ENCODE data around the gene S1PR1.
A peak's percentile ranks its signal among the peaks of the same experiment; 100 is the strongest.
"Not testable (repeated sequence)": the region's sequence is repeated elsewhere in the genome, so short reads cannot be mapped to it uniquely, and the experiment has no call there.

S1PR1 gene

GRCh38 chr1:101206139-101206538, 30.7 kb upstream of the S1PR1 start:
- ATAC-seq: peak; percentile 40
- peaks cover 13% of the 10 kb centered on the region for H3K4me1 Mint-ChIP-seq
- DNase-seq; H3K36me3 Mint-ChIP-seq (ENCODE audit: low read depth); H3K27me3 Mint-ChIP-seq; H3K4me3 Mint-ChIP-seq; H3K9me3 Mint-ChIP-seq: not testable (repeated sequence)
- H3K27ac Mint-ChIP-seq: peak overlapping the region; percentile 71

GRCh38 chr1:101207271-101207670, 29.5 kb upstream of the S1PR1 start:
- not testable (repeated sequence) for H3K4me3 Mint-ChIP-seq; H3K9me3 Mint-ChIP-seq; H3K27ac Mint-ChIP-seq; H3K36me3 Mint-ChIP-seq (ENCODE audit: low read depth); DNase-seq; H3K27me3 Mint-ChIP-seq; ATAC-seq
- peaks cover 13% of the 10 kb centered on the region for H3K4me1 Mint-ChIP-seq

GRCh38 chr1:101207891-101208290, 28.9 kb upstream of the S1PR1 start:
- DNase-seq (no peak), ATAC-seq (no peak)
- Mint-ChIP-seq H3K4me3 (no peak overlapping the region), H3K27me3 (no peaks in the 10 kb centered on the region), H3K4me1 (peaks cover 13% of the 10 kb centered on the region), H3K27ac (no peak overlapping the region), H3K36me3 (ENCODE audit: low read depth) (no peaks in the 10 kb centered on the region), H3K9me3 (no peaks in the 10 kb centered on the region)

DNA sequence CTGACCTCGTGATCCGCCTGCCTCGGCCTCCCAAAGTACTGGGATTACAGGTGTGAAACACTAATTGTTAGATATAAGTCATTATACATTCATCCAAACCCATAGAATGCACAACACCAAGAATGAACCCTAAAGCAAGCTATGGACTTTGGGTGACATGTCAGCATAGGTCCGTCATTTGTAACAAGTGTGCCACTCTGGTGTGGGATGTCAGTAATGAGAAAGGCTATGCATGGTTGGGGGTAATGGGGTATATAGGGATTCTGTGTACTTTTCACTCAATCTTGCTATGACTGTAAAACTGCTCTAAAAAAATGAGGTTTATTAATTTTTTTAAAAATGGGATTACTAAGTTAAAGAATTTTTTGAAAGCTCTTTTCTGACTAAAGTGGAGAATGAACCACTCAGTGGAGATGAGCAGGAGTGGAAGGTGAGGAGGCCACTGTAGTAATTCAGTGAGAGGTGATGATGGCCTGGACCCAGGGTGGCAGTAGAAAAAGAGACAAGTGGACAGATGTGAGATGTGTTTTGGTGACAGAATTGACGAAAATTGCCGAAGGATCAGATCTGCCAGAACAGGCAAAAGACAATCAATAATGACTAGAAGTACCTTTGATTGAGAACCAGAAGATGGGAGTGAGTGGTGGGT, 21.3 kb upstream of the S1PR1 start:
- Mint-ChIP-seq H3K4me1 (peaks cover 11% of the 10 kb centered on the region), H3K36me3 (ENCODE audit: low read depth) (peaks cover 2% of the 10 kb centered on the region), H3K27ac (no peak overlapping the region), H3K4me3 (no peak overlapping the region), H3K27me3 (no peaks in the 10 kb centered on the region), H3K9me3 (peaks cover 3% of the 10 kb centered on the region)
- ATAC-seq: no peak
- no peak for DNase-seq

DNA sequence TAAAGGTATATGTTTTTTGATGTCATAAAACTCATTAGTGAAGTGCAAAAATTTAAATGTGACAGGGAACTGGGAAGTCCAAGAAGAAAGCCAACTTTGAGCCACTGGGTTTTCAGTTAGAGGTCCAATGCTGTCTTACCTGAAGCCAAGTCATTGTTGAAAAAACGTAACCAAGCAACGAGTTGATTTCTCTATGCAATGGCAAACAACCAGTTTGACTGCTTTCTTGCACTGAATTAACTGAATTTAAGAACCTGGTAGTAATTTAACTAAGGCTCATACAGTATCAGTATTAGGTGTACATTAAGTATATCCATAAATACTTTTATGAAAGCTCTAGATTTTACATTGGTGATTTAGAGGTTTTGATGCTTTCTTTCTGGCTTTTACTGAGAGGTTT, 20.2 kb upstream of the S1PR1 start:
- DNase-seq (no peak), ATAC-seq (no peak)
- Mint-ChIP-seq H3K9me3 (peaks cover 3% of the 10 kb centered on the region), H3K27ac (no peak overlapping the region), H3K27me3 (no peaks in the 10 kb centered on the region), H3K4me1 (peaks cover 21% of the 10 kb centered on the region), H3K4me3 (no peak overlapping the region), H3K36me3 (ENCODE audit: low read depth) (peaks cover 2% of the 10 kb centered on the region)

GRCh38 chr1:101217148-101217547, 19.7 kb upstream of the S1PR1 start:
- no peak for DNase-seq
- Mint-ChIP-seq H3K36me3 (ENCODE audit: low read depth) (peaks cover 2% of the 10 kb centered on the region), H3K27me3 (no peaks in the 10 kb centered on the region), H3K4me3 (no peak overlapping the region), H3K27ac (peak overlapping the region; percentile 2), H3K4me1 (peaks cover 26% of the 10 kb centered on the region), H3K9me3 (peaks cover 3% of the 10 kb centered on the region)
- ATAC-seq: no peak

- not testable (repeated sequence) for H3K36me3 Mint-ChIP-seq (ENCODE audit: low read depth); DNase-seq; ATAC-seq; H3K4me3 Mint-ChIP-seq; H3K27ac Mint-ChIP-seq; H3K9me3 Mint-ChIP-seq; H3K27me3 Mint-ChIP-seq
- H3K4me1 Mint-ChIP-seq: peaks cover 30% of the 10 kb centered on the region
Measured at GRCh38 chr1:101218968-101219367, 17.9 kb upstream of the S1PR1 start.

DNA sequence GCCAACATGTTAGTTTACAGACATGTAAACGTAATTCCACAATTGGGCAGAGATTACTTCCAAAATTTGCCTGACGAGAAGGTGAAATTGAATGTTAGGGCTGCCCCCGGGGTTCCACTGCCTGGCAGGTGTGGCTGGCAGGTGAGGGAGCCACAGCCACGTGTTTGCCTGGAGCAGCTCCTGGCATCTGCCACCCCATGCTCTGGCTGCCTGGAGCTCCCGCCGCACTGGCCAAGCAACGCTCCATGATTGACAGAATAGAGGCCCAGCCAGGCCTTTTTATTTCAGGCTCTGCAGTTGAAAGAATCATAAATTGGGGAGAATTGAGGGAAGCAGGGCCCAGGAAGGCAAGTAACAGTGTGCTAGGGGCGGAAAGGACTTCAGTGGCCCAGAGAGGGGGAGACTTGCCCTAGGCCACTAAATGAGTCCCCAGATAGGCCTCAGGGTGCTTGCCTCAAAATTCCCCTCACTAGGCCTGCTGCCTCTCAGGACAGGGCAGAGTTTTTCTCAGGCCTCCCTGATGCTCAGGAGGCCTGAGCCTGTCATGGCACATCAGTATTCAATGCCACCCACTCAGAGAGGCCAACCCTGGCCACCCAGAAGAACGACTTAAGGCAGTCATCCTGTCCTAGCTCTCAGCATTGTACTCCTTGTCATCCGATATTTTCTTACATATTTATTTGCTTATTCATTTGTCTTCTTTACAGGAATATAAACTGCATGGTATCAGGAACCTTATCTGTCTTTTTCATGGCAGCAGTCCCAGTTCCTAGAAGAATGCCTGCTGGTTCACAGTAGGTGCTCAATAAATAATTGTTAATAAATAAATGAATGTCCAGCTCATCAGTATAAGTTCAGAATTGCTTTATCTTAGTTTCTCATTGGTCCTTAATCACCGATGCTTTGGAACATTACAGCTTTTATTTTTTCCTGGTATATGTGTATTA, 16.6 kb upstream of the S1PR1 start:
- no peak for DNase-seq
- no peaks in the 10 kb centered on the region for H3K36me3 Mint-ChIP-seq (ENCODE audit: low read depth)
- no peak for ATAC-seq
- H3K27me3 Mint-ChIP-seq: no peaks in the 10 kb centered on the region
- H3K4me3 Mint-ChIP-seq: no peak overlapping the region
- H3K27ac Mint-ChIP-seq: no peak overlapping the region
- peaks cover 28% of the 10 kb centered on the region for H3K4me1 Mint-ChIP-seq
- H3K9me3 Mint-ChIP-seq: no peaks in the 10 kb centered on the region

DNA sequence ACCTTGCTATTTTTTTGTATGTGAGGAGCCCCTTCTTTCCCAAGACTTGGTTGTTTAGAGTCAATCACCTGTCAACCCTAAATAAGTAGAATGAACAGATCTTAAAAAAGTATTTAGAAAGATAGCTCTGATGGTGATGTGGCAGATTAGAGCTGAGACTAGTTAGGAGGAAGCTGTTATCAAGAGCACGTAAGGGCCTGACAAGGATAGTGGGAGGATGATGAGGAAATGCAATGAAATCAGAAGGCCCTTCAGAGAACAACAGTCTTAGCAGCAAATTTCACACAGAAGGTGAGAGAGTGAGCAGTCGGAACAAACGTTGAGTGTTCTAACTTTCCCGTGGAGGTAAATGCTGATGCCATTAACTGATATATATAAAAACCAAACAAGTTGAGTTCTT, 15.9 kb upstream of the S1PR1 start:
- DNase-seq: no peak

GRCh38 chr1:101221945-101222429, 14.8 kb upstream of the S1PR1 start:
- DNase-seq: no peak
- peaks cover 28% of the 10 kb centered on the region for H3K4me1 Mint-ChIP-seq
- no peaks in the 10 kb centered on the region for H3K36me3 Mint-ChIP-seq (ENCODE audit: low read depth)
- no peak for ATAC-seq
- peak overlapping the region; percentile 59 for H3K4me3 Mint-ChIP-seq
- H3K9me3 Mint-ChIP-seq: no peaks in the 10 kb centered on the region
- peak overlapping the region; percentile 55 for H3K27ac Mint-ChIP-seq
- no peaks in the 10 kb centered on the region for H3K27me3 Mint-ChIP-seq

More for the DNA sequence above, 15.9 kb upstream of the S1PR1 start:
- no peaks in the 10 kb centered on the region for H3K27me3 Mint-ChIP-seq
- ATAC-seq: no peak
- H3K36me3 Mint-ChIP-seq (ENCODE audit: low read depth): no peaks in the 10 kb centered on the region
- peak overlapping the region; percentile 55 for H3K27ac Mint-ChIP-seq
- peaks cover 25% of the 10 kb centered on the region for H3K4me1 Mint-ChIP-seq
- no peak overlapping the region for H3K4me3 Mint-ChIP-seq
- H3K9me3 Mint-ChIP-seq: no peaks in the 10 kb centered on the region

DNA sequence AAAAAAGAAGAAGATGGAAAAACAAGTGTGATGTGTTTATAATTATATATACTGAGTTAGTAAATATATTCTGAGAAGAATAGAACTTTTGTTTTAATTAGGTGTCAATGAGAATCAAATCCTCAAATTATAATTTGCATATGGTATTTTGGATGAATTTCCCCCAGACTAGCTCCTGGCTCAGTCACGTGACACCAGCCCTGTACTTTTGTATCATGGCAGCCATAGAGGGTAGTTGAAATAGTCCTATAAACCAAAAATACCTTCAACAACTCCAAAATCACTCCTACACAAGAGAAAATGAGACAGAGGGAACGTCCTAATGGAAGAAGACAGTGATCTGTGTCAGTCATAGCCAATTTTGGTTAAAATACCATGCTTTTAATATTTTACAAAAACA, 9.0 kb upstream of the S1PR1 start:
- Mint-ChIP-seq H3K27ac (peak overlapping the region; percentile 47), H3K4me1 (peaks cover 32% of the 10 kb centered on the region), H3K36me3 (ENCODE audit: low read depth) (peaks cover 5% of the 10 kb centered on the region), H3K27me3 (no peaks in the 10 kb centered on the region), H3K4me3 (no peak overlapping the region), H3K9me3 (peaks cover 15% of the 10 kb centered on the region)
- no peak for DNase-seq
- no peak for ATAC-seq

GRCh38 chr1:101228424-101229134, 8.2 kb upstream of the S1PR1 start:
- no peak overlapping the region for H3K4me3 Mint-ChIP-seq
- peaks cover 5% of the 10 kb centered on the region for H3K36me3 Mint-ChIP-seq (ENCODE audit: low read depth)
- ATAC-seq (peak; percentile 46), DNase-seq (no peak)
- H3K27ac Mint-ChIP-seq: peak overlapping the region; percentile 47
- peaks cover 15% of the 10 kb centered on the region for H3K9me3 Mint-ChIP-seq
- H3K4me1 Mint-ChIP-seq: peaks cover 40% of the 10 kb centered on the region
- no peaks in the 10 kb centered on the region for H3K27me3 Mint-ChIP-seq

DNA sequence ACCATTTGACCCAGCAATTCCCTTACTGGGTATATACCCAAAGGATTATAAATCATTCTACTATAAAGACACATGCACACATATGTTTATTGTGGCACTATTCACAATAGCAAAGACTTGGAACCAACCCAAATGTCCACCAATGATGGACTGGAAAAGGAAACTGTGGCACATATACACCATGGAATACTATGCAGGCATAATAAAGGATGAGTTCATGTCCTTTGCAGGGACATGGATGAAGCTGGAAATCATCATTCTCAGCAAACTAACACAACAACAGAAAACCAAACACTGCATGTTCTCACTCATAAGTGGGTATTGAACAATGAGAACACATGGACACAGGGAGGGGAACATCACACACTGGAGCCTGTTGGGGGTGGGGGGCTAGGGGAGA, 4.6 kb upstream of the S1PR1 start:
- DNase-seq; H3K27ac Mint-ChIP-seq; ATAC-seq; H3K36me3 Mint-ChIP-seq (ENCODE audit: low read depth); H3K4me3 Mint-ChIP-seq; H3K27me3 Mint-ChIP-seq: not testable (repeated sequence)
- H3K9me3 Mint-ChIP-seq: peaks cover 15% of the 10 kb centered on the region
- peaks cover 57% of the 10 kb centered on the region for H3K4me1 Mint-ChIP-seq

DNA sequence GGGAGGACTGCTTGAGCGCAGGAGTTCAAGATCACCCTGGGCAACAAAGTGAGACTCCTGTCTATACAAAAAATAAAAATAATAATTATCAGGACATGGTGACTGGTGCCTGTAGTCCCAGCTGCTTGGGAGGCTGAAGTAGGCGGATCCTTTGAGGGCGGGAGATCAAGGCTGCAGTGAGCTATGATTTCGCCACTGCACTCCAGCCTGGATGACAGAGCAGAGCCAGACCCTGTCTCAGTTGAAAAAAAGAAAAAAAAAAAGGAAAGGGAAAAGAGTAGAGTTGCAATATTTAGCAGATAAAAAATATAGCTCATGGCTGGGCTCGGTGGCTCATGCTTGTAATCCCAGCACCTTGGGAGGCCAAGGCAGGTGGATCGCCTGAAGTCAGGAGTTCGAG, 3.3 kb upstream of the S1PR1 start:
- no peak overlapping the region for H3K4me3 Mint-ChIP-seq
- no peak overlapping the region for H3K27ac Mint-ChIP-seq
- H3K4me1 Mint-ChIP-seq: peaks cover 48% of the 10 kb centered on the region

More for the DNA sequence above, 3.3 kb upstream of the S1PR1 start:
- H3K9me3 Mint-ChIP-seq: peaks cover 15% of the 10 kb centered on the region
- H3K27me3 Mint-ChIP-seq: no peaks in the 10 kb centered on the region
- peaks cover 14% of the 10 kb centered on the region for H3K36me3 Mint-ChIP-seq (ENCODE audit: low read depth)
- no peak for ATAC-seq
- DNase-seq: no peak
